Large intestine (tissue), 3 donors: ENCODE data around the gene ZNF594. TPM values are rescaled to one million over a fixed set of nuclear protein-coding genes. Genes with fewer than 3 reads are reported as not detected.
"Not testable (repeated sequence)": the region's sequence is repeated elsewhere in the genome, so short reads cannot be mapped to it uniquely, and the experiment has no call there.

Experiments
- DNase-seq, 2 donors: peaks; one replicate each; pipeline versions ENCODE4 v3.0.0 to v3.0.0-alpha.2; 2013
- H3K27ac ChIP-seq: one replicate; pipeline ENCODE4 v1.5.1; 2013; ENCODE audit warnings: low read length
- H3K27me3 ChIP-seq: 2 replicates; pipeline ENCODE4 v1.6.1; 2013; ENCODE audit warnings: low read length; ENCODE audit not compliant: control insufficient read depth, insufficient read depth
- H3K36me3 ChIP-seq: 2 replicates; pipeline ENCODE4 v1.6.1; 2013; ENCODE audit warnings: low read length; ENCODE audit not compliant: control insufficient read depth, insufficient read depth
- H3K4me1 ChIP-seq: one replicate; pipeline ENCODE4 v1.6.1; 2013; ENCODE audit warnings: low read length; ENCODE audit not compliant: control insufficient read depth, insufficient read depth
- H3K4me3 ChIP-seq: one replicate; pipeline ENCODE4 v1.5.1; 2013; ENCODE audit warnings: low read length
- H3K9me3 ChIP-seq: one replicate; pipeline ENCODE4 v1.6.1; 2013; ENCODE audit warnings: mild to moderate bottlenecking, low read depth, low read length, moderate library complexity; ENCODE audit not compliant: control insufficient read depth
- WGBS: methylation state at CpG from one replicate; pipeline ENCODE4 v1.1.5; 2013; ENCODE audit warnings: low lambda C conversion rate; ENCODE audit not compliant: insufficient coverage; 5-methylcytosine and 5-hydroxymethylcytosine counted together
- polyA plus RNA-seq: library from polyadenylated mRNA; unstranded; fragments of 120-200 nt; gene quantifications from one replicate; pipeline ENCODE4 v1.2.1, GENCODE V29; 2013

ZNF594 gene
- polyA plus RNA-seq, 1 donor, result 14.6 TPM

- DNase-seq, H3K4me3 ChIP-seq, H3K27me3 ChIP-seq, H3K9me3 ChIP-seq, H3K27ac ChIP-seq, H3K36me3 ChIP-seq, H3K4me1 ChIP-seq: not testable (repeated sequence)
- no CpG with 5 or more reads among the region's 15 CpGs for WGBS
Observed at GRCh38 chr17:5137511-5138197, 54.0 kb downstream of the ZNF594 start.

GRCh38 chr17:5136580-5137412 is 54.9 kb downstream of the ZNF594 start:
- not testable (repeated sequence) for H3K36me3 ChIP-seq, H3K4me1 ChIP-seq, H3K4me3 ChIP-seq, H3K27me3 ChIP-seq, H3K9me3 ChIP-seq, H3K27ac ChIP-seq, DNase-seq
- no CpG with 5 or more reads among the region's 14 CpGs for WGBS

GRCh38 chr17:5135726-5136579 is 55.7 kb downstream of the ZNF594 start:
- no CpG with 5 or more reads among the region's 14 CpGs for WGBS
- DNase-seq, result no peak

GRCh38 chr17:5135131-5135712 is 56.4 kb downstream of the ZNF594 start:
- WGBS, result no CpG with 5 or more reads among the region's 8 CpGs

More at GRCh38 chr17:5135726-5136579, 55.7 kb downstream of the ZNF594 start:
- Histone ChIP-seq H3K4me3 (no peak overlapping the region), H3K4me1 (no peaks in the 10 kb centered on the region), H3K9me3 (no peaks in the 10 kb centered on the region), H3K27me3 (no peaks in the 10 kb centered on the region), H3K27ac (no peak overlapping the region), H3K36me3 (no peaks in the 10 kb centered on the region)

GRCh38 chr17:5134571-5134970 is 57.1 kb downstream of the ZNF594 start:
- not testable (repeated sequence) for H3K27me3 ChIP-seq, H3K4me3 ChIP-seq, DNase-seq, H3K4me1 ChIP-seq, H3K27ac ChIP-seq, H3K36me3 ChIP-seq, H3K9me3 ChIP-seq
- WGBS, result no CpG with 5 or more reads among the region's 11 CpGs

More at GRCh38 chr17:5135131-5135712, 56.4 kb downstream of the ZNF594 start:
- H3K9me3 ChIP-seq, H3K27ac ChIP-seq, H3K4me1 ChIP-seq, H3K27me3 ChIP-seq, DNase-seq, H3K4me3 ChIP-seq, H3K36me3 ChIP-seq: not testable (repeated sequence)

- not testable (repeated sequence) for H3K27ac ChIP-seq, DNase-seq, H3K4me3 ChIP-seq, H3K9me3 ChIP-seq, H3K4me1 ChIP-seq, H3K36me3 ChIP-seq, H3K27me3 ChIP-seq
- no CpG with 5 or more reads among the region's 8 CpGs for WGBS
Observed at GRCh38 chr17:5133961-5134360, 57.7 kb downstream of the ZNF594 start.

GRCh38 chr17:5133311-5133710 is 58.4 kb downstream of the ZNF594 start:
- WGBS, result no CpG with 5 or more reads among the region's 8 CpGs
- Histone ChIP-seq H3K9me3 (no peaks in the 10 kb centered on the region), H3K36me3 (no peaks in the 10 kb centered on the region), H3K4me1 (no peaks in the 10 kb centered on the region), H3K27me3 (no peaks in the 10 kb centered on the region), H3K4me3 (no peak overlapping the region), H3K27ac (no peak overlapping the region)
- DNase-seq, result no peak

GRCh38 chr17:5132503-5133225 is 59.0 kb downstream of the ZNF594 start:
- H3K27ac ChIP-seq, DNase-seq, H3K4me1 ChIP-seq, H3K9me3 ChIP-seq, H3K27me3 ChIP-seq, H3K36me3 ChIP-seq, H3K4me3 ChIP-seq: not testable (repeated sequence)
- WGBS, result 90% methylated on average over 2 of the region's 15 CpGs

- H3K27ac ChIP-seq, DNase-seq, H3K4me3 ChIP-seq, H3K36me3 ChIP-seq, H3K4me1 ChIP-seq, H3K27me3 ChIP-seq, H3K9me3 ChIP-seq: not testable (repeated sequence)
- WGBS, result no CpG with 5 or more reads among the region's 16 CpGs
Observed at GRCh38 chr17:5131799-5132502, 59.7 kb downstream of the ZNF594 start.
